K562 (cell line): ENCODE measurements around the gene ATRAID.

Experiments used
- CBX2 ChIP-seq: fragments of 200-600 bp; sonication (generic); IDR thresholded peaks from one replicate; pipeline ENCODE4 v1.6.1; 2012; ENCODE audit warnings: mild to moderate bottlenecking, low read length, inconsistent platforms; ENCODE audit not compliant: insufficient read depth, poor library complexity, severe bottlenecking
- SPI1 ChIP-seq: IDR thresholded peaks from 2 replicates; pipeline ENCODE4 v1.6.1; 2011; ENCODE audit warnings: low read depth, low read length, control low read depth, borderline replicate concordance
- TF ChIP-seq, protein P1 (sequence below): fragments of 250-450 bp; sonication (Bioruptor Pico); IDR thresholded peaks from 2 replicates; pipeline ENCODE4 v1.5.0; 2021
- TF ChIP-seq, protein P2 (sequence below): fragments of 450-650 bp; IDR thresholded peaks from 2 replicates; pipeline ENCODE4 v1.7.0; 2016; ENCODE audit warnings: borderline replicate concordance

DNA sequence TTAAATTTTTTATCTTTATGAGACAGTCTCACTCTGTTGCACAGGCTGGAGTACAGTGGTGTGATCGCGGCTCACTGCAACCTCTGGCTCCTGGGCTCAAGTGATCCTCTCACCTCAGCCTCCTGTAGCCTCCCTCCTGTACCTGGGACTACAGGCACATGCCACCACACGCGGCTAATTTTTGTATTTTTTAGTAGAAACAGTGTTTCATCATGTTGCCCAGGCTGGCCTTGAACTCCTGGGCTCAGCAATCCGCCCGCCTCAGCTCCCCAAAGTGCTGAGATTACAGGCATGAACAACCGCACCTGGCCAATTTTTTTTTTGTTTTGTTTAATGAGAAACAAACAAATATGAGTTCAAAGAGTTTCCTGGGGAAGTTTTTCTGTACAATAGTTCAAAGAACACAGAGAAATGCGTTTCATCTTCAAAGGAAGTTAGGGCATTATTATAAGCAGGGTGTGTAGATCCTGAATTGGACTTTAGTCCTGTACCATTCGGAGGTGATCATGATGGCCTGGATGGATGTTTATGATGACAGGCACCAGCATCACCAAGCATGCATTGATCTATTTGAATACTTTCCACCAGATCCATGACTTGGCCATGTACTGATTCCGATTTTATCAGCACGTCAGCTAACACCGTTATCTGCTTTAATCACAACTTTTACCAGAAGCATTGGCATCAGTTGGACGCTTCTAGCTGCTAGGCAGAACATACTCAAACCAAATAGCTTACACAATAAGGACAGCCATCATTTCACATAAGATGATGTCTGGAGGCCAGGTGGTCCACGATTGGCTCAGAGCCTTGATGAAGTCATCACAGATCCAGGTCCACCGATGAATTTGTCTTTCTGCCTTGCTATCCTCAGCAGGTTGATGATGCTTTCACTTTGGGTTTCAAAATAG lies 34.1 kb upstream of the ATRAID start:
- TF ChIP-seq, protein P1, sequence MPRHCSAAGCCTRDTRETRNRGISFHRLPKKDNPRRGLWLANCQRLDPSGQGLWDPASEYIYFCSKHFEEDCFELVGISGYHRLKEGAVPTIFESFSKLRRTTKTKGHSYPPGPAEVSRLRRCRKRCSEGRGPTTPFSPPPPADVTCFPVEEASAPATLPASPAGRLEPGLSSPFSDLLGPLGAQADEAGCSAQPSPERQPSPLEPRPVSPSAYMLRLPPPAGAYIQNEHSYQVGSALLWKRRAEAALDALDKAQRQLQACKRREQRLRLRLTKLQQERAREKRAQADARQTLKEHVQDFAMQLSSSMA (CRISPR knock-in tag), result no peak
- TF ChIP-seq CBX2, result no peak
- TF ChIP-seq, protein P2, sequence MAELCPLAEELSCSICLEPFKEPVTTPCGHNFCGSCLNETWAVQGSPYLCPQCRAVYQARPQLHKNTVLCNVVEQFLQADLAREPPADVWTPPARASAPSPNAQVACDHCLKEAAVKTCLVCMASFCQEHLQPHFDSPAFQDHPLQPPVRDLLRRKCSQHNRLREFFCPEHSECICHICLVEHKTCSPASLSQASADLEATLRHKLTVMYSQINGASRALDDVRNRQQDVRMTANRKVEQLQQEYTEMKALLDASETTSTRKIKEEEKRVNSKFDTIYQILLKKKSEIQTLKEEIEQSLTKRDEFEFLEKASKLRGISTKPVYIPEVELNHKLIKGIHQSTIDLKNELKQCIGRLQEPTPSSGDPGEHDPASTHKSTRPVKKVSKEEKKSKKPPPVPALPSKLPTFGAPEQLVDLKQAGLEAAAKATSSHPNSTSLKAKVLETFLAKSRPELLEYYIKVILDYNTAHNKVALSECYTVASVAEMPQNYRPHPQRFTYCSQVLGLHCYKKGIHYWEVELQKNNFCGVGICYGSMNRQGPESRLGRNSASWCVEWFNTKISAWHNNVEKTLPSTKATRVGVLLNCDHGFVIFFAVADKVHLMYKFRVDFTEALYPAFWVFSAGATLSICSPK, result no peak
- no peak for TF ChIP-seq SPI1
